GM19025 (cell line): Measurements from ENCODE around the gene SAPCD2.
"Not testable (repeated sequence)": the region's sequence is repeated elsewhere in the genome, so short reads cannot be mapped to it uniquely, and the experiment has no call there.

Experiments used
- ATAC-seq: cut with Tn5 transposase; IDR thresholded peaks from one replicate; pipeline ENCODE4 v1.9.1; 2021; ENCODE audit warnings: mild to moderate bottlenecking, low read depth, moderate library complexity; ENCODE audit not compliant: unreplicated experiment

The SAPCD2 gene

DNA sequence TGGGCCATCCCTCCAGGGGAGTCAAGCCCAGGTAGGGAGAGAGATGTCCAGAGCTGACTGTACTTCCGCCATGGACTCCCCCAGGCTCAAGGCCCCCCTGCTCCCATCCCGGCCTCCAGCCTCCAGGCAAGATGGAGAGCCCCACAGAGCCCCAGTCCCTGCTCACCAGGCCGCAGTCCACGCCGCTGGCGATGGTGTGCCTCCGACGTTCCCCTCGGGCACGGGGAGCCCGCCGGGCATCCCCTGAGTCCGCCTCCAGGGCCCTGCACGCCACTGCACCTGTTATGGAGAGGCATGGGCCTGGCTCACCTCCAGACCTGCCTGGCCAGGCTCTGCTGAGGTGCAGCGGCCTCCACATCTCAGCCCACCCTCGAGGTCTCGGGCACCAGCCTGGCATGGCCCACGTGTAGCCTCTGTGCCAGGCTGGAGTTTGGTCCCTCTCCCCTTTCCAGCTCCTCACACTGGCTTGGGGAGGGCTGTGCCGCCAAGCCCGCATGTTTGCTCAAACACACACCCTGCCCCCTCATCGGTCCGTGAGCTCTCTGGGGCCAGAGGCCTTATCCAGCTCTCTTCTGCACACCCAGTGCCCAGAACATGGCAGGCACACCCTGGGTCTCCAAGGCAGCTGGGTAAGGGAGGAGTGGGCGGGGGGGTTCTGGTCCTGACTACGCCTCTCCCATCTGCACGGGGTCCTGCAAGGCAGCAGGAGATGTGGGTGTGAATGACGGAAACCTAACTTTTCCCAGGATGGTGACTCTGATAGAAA is 4.1 kb downstream of the SAPCD2 start:
- no peak for ATAC-seq

DNA sequence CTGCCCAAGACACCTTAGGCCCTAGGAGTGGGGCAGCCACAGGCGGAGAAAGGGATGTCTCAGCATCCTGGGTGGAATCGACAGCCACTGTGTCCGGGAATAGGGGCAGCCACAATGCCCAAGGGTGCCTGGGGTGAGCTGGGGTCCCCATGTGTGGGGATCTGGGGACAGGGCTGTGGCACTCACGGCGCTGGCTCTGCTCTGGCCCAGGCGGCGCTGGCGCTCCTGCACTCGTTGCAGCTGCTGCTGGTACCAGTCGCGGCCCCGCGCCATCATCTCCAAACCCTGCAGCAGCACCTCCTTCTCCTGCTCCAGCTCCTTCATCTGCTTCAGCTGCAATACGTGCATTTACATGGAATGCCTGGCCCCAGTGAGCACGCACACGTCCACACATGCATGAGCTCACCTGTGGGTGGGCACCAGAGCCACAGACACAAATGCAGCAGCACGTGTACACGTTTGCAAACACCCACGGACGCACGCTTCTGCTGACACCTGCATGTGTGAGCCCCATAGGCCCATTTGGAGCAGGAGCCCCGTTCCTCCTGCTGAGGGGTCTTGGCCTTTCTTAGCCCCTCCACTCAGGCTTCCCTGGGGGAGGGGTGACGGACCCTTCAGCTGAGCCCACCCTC is 4.9 kb downstream of the SAPCD2 start:
- no peak for ATAC-seq

DNA sequence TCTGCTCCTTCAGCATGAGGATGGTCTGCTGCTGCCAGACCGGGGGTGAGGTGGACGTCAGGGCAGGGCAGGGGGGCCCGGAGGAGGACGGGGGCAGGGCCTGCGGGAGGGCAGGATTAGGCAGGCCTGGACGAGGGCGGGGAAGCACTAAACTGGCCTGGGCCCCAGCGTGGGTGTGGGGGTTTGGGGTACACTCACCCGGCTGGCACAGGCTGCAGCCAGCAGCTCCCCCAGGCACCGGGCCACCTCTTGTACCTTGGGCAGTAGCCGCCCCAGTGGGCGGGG is 5.5 kb downstream of the SAPCD2 start:
- ATAC-seq: no peak

DNA sequence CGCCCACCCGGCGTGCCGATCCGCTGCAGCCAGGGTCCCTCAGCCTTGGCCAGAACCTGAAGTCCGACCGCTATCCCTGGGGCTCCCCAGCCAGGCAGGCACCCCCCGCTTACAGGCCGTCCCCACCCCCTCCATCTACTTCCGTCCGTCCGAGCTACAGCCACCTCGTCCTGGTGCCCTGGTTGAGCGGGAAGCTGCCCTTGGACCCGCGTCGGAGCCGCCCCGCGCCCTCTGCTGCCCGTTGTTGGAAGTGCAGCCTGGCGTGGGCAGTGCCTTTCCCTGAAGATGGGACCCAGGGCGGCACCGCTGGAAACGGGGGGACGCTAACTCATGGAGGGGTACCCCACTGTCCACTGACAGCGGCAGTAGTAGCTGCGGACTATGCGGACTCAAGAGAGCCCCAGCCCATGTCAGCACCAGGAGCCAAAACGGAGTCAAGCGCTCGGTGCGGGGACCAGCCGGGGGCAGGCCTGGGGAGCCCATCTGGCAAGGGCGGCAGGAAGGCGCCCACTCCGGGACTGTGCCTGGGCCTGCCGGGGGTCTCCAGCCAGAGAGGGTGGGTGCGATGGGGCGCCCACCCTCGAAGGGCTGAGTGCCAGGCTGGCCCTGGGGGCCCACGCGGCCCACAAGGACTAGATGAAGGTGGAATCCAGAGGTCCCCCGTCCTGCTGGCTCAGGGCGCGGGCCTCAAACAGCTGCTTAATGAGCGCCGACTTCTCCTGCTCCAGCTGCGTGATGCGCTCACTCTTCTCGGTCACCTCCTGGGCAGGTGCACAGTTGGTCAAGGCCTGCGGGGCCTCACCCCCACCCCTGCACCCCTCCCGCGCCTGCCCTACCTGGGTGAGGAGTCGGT is 6.1 kb downstream of the SAPCD2 start:
- no peak for ATAC-seq

DNA sequence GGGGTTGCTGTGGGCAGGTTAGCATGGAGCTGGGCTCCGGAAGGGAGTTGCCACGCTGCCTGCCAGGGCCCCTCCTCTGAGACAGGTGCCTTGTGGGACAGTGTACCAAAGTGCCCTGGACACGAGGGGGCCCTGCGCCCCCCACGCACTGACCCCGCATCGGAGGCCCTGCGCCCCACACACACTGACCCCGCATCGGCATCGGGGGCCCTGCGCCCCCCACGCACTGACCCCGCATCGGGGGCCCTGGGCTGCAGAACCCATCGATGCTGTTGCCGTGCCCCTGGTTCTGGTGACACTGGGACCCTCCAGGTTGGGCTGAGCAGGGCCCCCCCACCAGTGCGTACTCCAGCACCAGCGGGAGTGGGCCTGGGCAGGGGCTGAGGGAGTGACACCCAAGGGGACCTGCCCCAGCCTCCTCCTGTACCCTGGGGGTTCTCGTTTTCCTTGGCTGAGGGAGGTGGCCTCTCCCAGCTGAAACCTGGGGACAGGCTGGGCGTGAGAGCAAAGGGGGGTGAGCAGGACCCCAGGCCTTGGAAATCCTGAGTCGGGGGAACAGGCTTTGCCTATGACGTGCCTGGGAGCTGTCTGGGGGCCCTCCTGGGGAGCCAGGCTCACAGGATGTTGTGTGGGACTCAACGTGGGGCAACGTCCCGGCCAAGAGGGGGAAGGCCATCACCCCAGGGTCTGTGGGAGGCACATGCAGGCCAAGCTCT is 6.9 kb downstream of the SAPCD2 start:
- ATAC-seq: no peak

DNA sequence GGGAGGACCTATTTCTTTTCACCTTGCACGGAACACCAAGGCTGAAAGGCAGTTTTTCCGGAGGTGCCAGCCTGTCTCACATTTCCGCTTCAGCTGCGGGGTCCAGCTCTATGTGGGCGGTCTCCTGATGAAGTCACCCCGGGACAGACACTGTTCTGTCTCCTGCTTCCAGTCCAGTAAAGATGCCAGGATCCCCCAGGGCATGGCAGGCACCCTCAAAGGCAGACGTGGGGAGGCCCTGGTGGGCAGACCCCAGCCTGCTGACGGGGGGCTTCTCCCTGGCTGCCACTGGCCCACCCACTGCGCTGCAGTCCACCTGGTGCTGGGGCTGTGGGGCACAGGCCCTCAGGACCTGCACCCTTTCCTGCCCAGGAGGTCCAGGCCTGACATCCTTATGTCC is 7.6 kb downstream of the SAPCD2 start:
- not testable (repeated sequence) for ATAC-seq

DNA sequence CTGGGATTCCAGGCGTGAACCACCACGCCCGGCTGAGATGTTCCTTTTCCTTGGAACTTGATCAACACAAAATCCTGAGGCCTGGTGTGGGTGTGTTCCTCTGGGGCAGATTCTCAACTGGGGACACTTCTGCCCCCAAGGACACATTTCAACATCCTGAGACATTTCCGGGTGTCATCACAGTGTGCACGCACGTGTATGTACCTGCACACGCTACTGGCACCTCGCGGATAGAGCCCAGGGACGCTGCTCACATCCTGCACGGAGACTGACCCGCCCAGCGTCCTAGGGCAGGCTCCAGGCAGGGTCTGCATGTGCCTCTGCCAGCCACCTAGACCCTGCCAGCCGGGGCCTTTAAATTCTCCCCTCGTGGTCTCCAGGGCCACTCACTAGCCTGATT is 8.0 kb downstream of the SAPCD2 start:
- ATAC-seq: no peak

DNA sequence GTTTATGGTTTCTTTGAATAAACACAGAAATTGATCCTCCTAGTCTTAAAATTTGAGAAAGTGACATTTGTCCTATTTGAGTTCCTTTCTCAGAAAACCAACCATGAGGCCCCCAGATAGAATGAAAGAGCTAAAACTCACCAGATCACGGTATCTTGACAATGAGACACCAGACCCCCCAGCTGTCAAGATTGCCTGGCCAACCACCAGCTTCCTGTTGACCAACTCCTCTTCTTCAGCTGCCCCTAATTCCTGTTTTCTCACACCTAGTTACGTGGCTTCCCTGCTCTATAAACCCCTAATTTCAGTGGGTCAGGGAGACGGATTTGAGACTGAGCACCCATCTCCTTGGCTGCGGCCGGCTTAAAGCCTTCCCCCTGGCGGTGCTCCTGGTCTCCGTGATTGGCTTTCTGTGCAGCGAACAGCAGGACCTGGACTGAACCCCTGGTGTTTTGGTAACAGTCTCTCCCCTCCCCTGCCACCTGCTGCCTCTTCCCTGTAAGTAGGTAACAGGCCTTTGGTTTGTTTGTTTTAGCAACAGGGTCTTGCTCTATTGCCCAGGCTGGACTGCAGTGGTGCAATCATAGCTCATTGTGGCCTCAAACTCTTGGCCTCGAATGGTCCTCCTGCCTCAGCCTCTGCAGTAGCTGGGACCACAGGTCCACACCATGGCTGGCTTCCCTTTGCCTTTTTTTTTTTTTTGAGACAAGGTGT is 11.7 kb downstream of the SAPCD2 start:
- ATAC-seq: no peak

DNA sequence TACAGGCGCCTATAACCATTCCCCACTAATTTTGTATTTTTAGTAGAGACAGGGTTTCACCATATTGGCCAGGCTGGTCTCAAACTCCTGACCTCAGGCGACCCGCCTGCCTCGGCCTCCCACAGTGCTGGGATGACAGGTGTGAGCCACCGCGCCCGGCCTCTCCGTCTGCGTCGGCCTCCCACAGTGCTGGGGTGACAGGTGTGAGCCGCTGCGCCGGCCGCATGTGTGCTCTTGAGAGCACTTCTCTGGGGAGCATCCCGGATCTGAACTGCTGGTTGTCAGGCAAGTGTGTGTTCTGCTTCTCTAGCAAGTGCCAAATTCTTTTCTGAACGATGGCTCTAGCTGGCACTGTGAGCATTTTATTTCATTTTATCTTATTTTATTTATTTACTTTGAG is 12.8 kb downstream of the SAPCD2 start:
- no peak for ATAC-seq

DNA sequence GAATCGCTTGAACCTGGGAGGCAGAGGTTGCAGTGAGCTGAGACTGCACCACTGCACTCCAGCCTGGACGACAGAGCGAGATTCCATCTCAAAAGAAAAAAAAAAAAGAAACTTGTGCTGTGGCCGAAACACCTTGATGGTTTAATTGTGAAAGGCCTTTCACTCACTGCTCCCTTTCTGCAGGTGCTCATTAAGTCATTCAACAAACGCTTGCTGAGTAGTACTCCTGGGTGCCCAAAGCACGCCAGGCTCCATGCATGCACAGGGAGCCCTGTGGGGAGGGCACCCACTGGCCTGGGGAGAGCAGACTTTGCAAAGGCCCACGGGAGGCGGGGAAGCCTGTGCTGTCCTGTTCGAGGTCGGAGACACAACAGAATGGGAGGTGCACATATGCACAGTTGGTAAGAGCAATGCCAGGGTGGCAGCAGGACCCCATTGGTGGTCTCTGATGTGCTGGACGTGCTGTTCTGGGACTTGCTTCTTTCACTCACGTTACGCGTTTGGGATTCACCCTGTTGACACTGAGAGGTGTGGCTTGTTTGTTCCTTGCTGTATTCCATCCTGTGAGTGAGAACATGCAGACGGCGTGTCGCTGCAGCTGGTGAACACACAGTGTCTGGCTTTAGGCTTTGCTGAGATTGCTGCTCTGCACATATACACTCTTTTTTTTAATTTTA is 13.5 kb downstream of the SAPCD2 start:
- ATAC-seq: no peak

DNA sequence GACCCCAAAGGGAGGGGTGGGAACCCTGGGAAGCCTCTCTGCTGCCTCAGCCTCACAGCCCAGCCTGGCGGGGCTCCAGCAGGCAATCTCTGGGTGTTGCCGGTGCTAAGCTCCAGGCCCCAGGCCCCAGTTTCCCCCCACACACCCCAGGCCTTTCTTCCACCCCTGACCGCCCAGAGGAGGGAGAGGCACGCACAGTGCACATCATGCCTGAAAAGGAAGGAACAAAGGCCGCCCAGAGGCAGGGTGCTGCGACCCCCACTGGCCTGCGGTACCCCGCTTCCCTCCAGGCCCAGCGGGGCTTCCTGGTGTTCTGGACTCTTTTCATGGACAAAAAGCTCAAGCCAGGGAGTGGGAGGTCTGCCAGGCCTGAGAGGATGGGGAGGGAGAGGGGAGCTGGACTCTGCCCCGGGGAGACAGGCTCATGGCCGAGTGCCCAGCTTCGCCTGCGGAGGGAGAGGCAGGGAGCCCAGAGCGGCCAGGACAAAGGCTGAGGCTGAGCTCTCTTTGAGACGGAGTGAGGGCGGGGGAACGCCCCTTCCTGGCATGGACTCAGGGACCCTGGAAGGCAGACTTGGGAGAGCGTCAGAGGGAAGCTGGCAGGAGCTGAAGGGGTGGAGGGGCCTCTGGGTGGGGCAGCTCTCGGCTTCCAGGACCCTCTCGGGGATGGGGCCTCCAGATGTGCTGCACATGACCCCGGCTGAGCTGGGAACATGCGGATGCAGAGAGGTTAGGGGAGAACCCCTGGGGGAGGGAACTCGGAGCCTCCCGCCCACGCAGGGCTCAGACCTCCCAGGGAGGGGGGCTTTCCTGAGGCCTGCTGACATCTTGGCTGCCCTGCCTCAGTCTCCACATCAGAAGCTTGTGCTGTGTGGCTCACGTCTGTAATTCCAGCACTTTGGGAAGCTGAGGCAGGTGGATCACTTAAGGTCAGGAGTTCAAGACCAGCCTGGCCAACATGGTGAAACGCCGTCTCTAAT is 14.7 kb downstream of the SAPCD2 start:
- ATAC-seq: no peak

DNA sequence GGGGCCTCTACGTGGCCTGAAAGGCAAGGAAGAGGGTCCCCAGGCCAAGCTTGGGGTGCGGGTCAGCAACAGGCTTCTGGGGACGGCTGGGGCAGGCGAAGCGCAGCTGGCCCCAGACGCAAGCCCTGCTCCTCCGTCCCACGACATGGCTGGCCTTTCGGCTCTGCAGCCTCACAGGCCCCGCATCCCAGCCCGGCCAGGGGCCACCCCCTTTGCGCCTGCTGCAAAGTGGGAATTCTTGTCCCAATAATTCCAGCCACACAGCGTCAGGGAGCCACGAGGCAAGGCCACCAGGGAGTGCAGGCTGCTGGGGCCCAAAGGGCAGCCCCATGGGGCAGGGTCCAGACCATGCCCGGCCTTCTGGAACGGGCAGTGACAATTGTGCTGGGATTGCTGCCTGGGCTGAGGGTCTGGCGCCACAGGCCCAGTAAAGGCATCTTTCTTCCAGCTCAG is 15.4 kb downstream of the SAPCD2 start:
- ATAC-seq: no peak

DNA sequence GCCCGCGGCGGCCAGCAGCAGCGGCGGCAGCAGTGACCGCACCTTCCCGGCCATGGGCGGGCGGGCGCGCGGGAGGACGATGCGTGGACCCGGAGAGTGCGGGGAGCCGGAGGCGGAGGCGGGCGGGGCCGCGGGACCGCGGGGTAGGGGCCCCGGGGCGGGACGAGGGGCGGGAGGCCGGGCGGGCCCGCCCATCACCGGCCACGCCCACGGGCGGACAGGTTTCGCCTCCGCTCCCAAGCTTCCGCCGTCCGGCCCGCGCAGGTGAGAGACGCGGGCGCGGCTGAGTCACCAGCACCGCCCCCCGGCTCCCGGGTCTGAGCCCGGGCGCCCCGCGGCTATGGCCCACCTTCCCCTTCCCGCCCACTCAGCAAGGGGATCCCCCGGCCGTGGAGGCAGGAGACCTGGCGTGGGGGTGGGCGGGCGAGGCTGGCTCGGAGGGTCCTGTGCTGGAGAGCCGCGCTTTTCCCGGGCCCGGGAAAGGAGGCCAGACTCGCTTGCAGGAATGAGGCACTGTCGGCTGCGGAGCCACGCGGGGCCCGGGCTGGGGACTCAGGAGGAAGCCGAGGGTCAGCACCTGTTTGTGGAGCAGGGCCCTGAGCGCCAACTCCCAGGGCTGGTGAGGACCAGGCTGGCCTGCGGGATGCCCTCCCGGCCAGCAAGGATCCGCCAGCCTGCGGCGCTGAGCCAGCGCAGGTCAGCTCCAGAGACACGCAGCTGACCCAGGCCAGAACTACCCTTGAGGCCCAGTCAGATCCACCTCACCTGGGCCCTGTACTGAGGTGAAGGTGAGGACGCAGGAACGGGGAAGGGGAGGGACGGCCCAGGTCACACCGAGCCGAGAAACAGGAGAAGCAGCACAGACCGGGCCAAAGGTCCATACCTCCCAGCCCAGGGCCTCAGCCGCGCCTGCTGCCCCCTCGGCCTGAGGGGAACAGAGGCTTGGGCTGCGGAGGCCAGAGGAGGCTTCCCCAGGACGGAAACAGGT is 16.1 kb downstream of the SAPCD2 start, which contains the start of gene ENTPD2:
Gene ENTPD2, minus strand, starts transcription at position 118 of the 988 bp plus-strand sequence. Its CDS starts 64 bp downstream, at position 54.
- ATAC-seq: no peak

DNA sequence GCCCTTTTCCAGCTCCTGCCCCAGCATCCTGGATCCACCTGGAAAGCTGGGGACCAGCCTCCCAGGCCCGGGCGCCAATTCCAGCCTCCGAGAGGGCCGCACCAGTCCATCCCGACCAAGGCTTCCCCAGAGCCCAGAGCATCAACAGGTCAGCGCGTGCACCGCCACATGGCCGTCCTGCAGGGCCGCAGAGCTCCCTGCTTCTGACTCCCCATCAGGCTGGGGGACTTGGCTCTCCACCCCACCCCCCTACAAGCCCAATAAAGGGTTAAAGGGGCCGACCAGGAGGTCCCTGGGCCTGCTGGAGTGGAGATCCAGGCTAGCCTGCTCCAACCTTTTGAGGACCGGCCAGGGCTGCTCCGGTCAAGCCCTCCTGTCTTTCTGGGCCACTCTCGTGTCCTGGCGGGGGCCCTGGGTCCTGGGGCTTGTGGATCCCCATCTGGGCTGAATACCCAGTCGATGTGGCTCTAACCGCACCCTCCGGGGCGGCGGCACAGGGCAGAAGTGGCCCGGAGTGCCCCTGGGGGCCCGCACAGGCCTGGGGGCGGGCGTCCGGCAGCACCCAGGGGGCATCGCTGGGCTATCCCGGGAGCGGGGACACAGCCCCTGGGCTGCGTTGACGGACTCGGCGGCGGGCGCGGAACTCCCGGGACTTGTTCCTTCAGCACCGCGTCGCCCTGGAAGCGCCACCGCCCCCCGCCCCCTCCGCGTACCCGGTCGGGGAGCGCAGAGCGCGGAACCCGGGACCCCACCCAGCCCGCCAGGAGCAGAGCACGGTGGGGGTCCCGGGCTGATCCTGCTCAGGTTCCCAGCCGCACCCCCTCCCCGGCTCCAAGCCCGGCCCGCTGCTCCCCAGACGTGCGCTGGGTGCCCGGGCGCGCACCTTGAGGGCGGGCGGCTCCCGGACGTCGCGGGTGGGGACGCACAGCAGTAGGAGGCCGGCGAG is 17.1 kb downstream of the SAPCD2 start:
- ATAC-seq: no peak

DNA sequence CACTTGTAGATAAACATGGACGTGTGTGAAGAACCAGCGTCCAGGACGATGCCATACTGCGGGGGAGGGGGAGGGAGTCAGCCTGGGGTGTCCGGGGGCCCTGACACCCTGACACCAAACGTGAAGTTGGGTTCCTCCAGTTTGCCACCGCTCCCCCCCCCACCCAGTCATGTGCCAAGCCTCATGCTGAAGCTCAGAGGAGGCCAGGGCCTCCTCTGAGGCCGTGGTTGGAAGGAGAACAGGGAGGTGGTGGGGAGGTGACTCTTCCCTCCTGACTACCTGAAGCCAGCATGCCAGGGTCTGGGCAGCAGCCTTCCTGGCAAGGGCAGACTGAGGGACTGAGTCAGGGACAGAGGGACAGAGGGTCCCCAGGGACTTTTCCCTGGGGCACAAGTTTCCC is 18.1 kb downstream of the SAPCD2 start:
- no peak for ATAC-seq

DNA sequence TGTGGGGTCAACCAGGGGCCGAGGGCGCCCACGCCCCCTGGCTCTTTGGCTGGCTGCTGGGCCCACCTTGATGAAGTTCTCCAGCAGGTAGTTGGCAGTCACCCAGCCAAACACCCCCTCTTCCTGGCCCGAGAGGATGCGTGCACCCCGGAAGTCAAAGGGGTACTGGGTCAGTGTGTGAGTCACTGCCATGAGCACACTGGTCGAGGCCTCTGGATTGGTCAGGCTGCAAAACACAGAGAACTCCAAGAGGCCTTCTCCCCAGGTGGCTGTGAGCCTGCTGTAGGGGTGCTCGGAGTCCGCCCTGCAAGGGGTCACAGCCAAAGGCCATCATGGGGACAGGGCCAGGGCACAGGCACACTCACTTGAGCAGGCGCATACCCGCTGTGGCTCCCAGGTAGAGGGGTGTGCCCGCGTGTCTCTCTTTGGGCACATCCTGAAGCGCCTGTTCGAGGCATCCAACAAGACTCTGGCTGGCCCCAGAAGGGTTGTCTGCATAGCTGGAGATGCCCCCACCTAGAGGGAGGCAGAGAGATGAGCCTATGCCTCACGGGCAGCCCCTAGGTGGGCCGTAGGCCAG is 19.1 kb downstream of the SAPCD2 start:
- no peak for ATAC-seq
